OCI-LY7 (cell line): ENCODE data around the gene LRRC3C. TPM values are rescaled to one million over a fixed set of nuclear protein-coding genes. Genes with fewer than 3 reads are reported as not detected.
A peak's percentile ranks its signal among the peaks of the same experiment; 100 is the strongest.

ENCODE experiments used
- BruUV-seq: library from RNA; stranded (reverse); fragments of 400-500 nt; replicated peaks from 2 replicates; lab custom pipeline; 2021; lab: Mats Ljungman, UMichigan
- CTCF ChIA-PET: fragments of 300-600 bp; sonication (Branson Sonifier 250); formaldehyde crosslinking; loops from one replicate; lab custom pipeline; 2022; ENCODE audit warnings: antibody characterized with exemption; ENCODE audit not compliant: unreplicated experiment; lab: Charles Lee
- POLR2A ChIA-PET: fragments of 300-600 bp; sonication (Branson Sonifier 250); formaldehyde crosslinking; loops from one replicate; lab custom pipeline; 2022; ENCODE audit warnings: antibody characterized with exemption; lab: Charles Lee
- DNase-seq: peaks from one replicate; pipeline ENCODE4 v3.0.0-alpha.2; 2015; ENCODE audit warnings: low spot score
- H2AFZ ChIP-seq: fragments of 200-600 bp; sonication (generic), shearing (Covaris generic); 2 replicates; pipeline ENCODE4 v1.6.1; 2014; ENCODE audit warnings: mild to moderate bottlenecking, antibody characterized with exemption, low read length, moderate library complexity
- H3K27ac ChIP-seq: fragments of 200-600 bp; sonication (generic); 2 replicates; pipeline ENCODE4 v1.5.1; 2014; ENCODE audit warnings: mixed run types, low read depth, mild to moderate bottlenecking, moderate library complexity, low read length, inconsistent platforms; ENCODE audit not compliant: poor library complexity, severe bottlenecking
- H3K36me3 ChIP-seq: fragments of 200-600 bp; sonication (generic); 2 replicates; pipeline ENCODE4 v1.6.1; 2014; ENCODE audit warnings: mild to moderate bottlenecking, antibody characterized with exemption, low read length, moderate library complexity, mixed read lengths; ENCODE audit not compliant: insufficient read depth
- H3K4me1 ChIP-seq: fragments of 200-600 bp; sonication (generic); 2 replicates; pipeline ENCODE4 v1.5.1; 2014; ENCODE audit warnings: mild to moderate bottlenecking, low read length; ENCODE audit not compliant: insufficient read depth, poor library complexity, severe bottlenecking
- H3K4me2 ChIP-seq: fragments of 200-600 bp; sonication (generic); 2 replicates; pipeline ENCODE4 v1.6.1; 2014; ENCODE audit warnings: mild to moderate bottlenecking, low read length
- H3K4me3 ChIP-seq: fragments of 200-600 bp; sonication (generic); 2 replicates; pipeline ENCODE4 v1.5.1; 2014; ENCODE audit warnings: mild to moderate bottlenecking, low read depth, low read length; ENCODE audit not compliant: poor library complexity, severe bottlenecking
- H3K79me2 ChIP-seq: fragments of 200-600 bp; sonication (generic); 2 replicates; pipeline ENCODE4 v1.6.1; 2016; ENCODE audit warnings: low read depth, mild to moderate bottlenecking, low read length, moderate library complexity, mixed read lengths; ENCODE audit not compliant: insufficient read depth
- H3K9me2 ChIP-seq: fragments of 200-600 bp; sonication (generic); 2 replicates; pipeline ENCODE4 v1.6.1; 2016; ENCODE audit warnings: mild to moderate bottlenecking, low read length, mixed read lengths; ENCODE audit not compliant: insufficient read depth
- H3K9me3 ChIP-seq: fragments of 200-600 bp; sonication (generic); 2 replicates; pipeline ENCODE4 v1.6.1; 2014; ENCODE audit warnings: mild to moderate bottlenecking, mixed run types, low read length, mixed read lengths
- H4K20me1 ChIP-seq: fragments of 200-600 bp; sonication (generic); 2 replicates; pipeline ENCODE4 v1.6.1; 2014; ENCODE audit warnings: mild to moderate bottlenecking, antibody characterized with exemption, low read length, moderate library complexity, mixed read lengths; ENCODE audit not compliant: insufficient read depth
- EZH2phosphoT487 ChIP-seq: fragments of 200-600 bp; sonication (generic); IDR thresholded peaks from 2 replicates; pipeline ENCODE4 v1.6.1; 2018; ENCODE audit warnings: low read depth, borderline replicate concordance, mild to moderate bottlenecking, mixed run types, antibody characterized with exemption, low read length, moderate library complexity, mixed read lengths
- intact Hi-C: fragments of 100-400 bp; cut with micrococcal nuclease; formaldehyde crosslinking; loops from one replicate; pipeline ENCODE4 v1.10.0; 2022; ENCODE audit not compliant: unreplicated experiment
- total RNA-seq, 2 experiments: library from RNA; depleted of rRNA in 1 of 2; stranded (reverse); fragments of >200 nt in 1 of 2; shearing (Covaris generic) in 1 of 2; gene quantifications; 2 replicates each; pipeline ENCODE4 v1.2.3, GENCODE V29; 2014 to 2022
- TF ChIP-seq, protein P1 (sequence below): fragments of 200-600 bp; sonication (generic); conservative IDR thresholded peaks from 2 replicates; pipeline ENCODE4 v1.5.1; 2014; ENCODE audit warnings: mild to moderate bottlenecking, antibody characterized with exemption, low read length, moderate library complexity, mixed read lengths

LRRC3C gene
- total RNA-seq, 2 experiments from 2014 or later, result not detected

DNA sequence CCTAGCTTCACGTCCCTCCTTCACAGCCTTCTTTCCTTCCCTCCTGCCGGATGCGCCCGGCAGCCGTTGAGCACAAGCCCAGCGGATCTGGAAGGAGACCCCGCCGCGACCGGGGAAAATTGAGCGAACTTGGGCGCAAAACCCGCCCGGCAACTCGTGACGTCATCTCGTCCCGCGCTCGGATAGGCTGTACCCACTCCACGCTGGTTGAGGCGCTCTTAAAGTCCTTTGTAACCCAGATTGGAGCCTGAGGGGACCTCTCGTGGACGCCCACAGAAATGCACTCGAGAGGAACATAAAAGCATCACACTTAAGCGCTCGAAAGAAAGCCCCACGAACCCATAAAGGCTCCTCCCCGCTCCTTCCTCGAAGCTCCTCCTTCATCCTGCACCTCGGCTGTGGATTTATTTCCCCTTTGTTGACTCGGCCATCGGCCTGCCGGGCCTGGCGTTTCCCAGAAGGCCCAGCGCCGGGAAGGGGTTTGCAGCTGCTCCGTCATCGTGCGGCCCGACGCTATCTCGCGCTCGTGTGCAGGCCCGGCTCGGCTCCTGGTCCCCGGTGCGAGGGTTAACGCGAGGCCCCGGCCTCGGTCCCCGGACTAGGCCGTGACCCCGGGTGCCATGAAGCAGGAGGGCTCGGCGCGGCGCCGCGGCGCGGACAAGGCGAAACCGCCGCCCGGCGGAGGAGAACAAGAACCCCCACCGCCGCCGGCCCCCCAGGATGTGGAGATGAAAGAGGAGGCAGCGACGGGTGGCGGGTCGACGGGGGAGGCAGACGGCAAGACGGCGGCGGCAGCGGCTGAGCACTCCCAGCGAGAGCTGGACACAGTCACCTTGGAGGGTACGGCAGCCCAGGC, 53.0 kb downstream of the LRRC3C start, which contains the start of gene PSMD3:
Gene PSMD3 (plus strand): TSS at position 457 of the 856 bp plus-strand sequence. CDS start 164 bp downstream, at position 621.
- H3K27ac ChIP-seq, result peak within 1 kb of the TSS; percentile 64
- peaks cover 23% of the 10 kb centered on the region for H3K4me1 ChIP-seq
- H3K79me2 ChIP-seq, result peaks cover 30% of the 10 kb centered on the region
- no peaks in the 10 kb centered on the region for H3K9me2 ChIP-seq
- no TSS peak for BruUV-seq
- intact Hi-C loops, result loop anchor here (1.0 kb wide), 6 partner anchors 21 to 358 kb away; partner anchors contain the start of genes IKZF3, LRRC3C and ORMDL3
- no peaks in the 10 kb centered on the region for H3K9me3 ChIP-seq
- ChIA-PET POLR2A (interaction anchor here (0.7 to 1.8 kb wide), 6 partner anchors 11 to 251 kb away, joined by 3 to 7 read pairs (median 4); partner anchors contain the start of gene MED24), CTCF (no interaction called here)
- TF ChIP-seq, protein P1, sequence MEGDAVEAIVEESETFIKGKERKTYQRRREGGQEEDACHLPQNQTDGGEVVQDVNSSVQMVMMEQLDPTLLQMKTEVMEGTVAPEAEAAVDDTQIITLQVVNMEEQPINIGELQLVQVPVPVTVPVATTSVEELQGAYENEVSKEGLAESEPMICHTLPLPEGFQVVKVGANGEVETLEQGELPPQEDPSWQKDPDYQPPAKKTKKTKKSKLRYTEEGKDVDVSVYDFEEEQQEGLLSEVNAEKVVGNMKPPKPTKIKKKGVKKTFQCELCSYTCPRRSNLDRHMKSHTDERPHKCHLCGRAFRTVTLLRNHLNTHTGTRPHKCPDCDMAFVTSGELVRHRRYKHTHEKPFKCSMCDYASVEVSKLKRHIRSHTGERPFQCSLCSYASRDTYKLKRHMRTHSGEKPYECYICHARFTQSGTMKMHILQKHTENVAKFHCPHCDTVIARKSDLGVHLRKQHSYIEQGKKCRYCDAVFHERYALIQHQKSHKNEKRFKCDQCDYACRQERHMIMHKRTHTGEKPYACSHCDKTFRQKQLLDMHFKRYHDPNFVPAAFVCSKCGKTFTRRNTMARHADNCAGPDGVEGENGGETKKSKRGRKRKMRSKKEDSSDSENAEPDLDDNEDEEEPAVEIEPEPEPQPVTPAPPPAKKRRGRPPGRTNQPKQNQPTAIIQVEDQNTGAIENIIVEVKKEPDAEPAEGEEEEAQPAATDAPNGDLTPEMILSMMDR, result peak; percentile 79
- no peak for TF ChIP-seq EZH2phosphoT487
- H2AFZ ChIP-seq, result peak within 1 kb of the TSS; percentile 85
- peak within 1 kb of the TSS; percentile 96 for H3K4me3 ChIP-seq
- H3K4me2 ChIP-seq, result peak within 1 kb of the TSS; percentile 93
- DNase-seq, result peak; percentile 100
- peaks cover 34% of the 10 kb centered on the region for H3K36me3 ChIP-seq
- H4K20me1 ChIP-seq, result peaks cover 22% of the 10 kb centered on the region; the same call in 1 of the 2 replicates

DNA sequence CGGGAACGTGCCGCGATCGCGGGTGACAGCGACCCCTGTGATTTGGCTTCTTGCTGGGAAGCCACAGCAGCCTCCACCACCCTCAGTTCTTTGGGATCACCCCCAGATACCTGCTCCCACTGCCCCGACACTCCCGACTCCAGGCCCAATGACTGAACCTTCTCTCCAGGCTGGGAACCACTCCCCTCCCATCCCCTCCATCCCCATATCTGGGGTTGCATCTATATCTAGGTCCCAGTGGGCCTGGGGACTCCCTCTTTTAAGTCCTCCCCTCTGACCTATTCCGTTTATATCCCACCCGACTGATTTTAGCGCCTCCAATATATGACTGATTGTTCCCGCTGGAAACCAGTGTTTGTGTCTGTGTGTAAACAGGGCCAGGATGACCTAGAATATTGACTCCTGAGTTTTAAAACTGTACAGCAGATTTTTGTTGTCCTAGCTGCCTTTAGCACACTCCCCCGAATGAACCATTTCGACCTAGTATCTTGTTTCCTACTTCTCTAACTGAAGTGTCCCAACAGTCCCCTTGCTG, 53.7 kb downstream of the LRRC3C start:
- ChIA-PET CTCF (no interaction called here), POLR2A (interaction anchor here (0.9 kb wide), 1 partner anchor 251 kb away, joined by 4 read pairs; no protein-coding TSS in a partner anchor)
- Histone ChIP-seq H3K4me2 (peak overlapping the region; percentile 93), H3K27ac (peak overlapping the region; percentile 64), H3K79me2 (peaks cover 30% of the 10 kb centered on the region), H2AFZ (no peak overlapping the region), H3K9me2 (no peaks in the 10 kb centered on the region), H3K36me3 (peaks cover 41% of the 10 kb centered on the region), H3K9me3 (no peaks in the 10 kb centered on the region), H3K4me3 (peak overlapping the region; percentile 96), H3K4me1 (peaks cover 23% of the 10 kb centered on the region), H4K20me1 (peaks cover 22% of the 10 kb centered on the region; the same call in 1 of the 2 replicates)
- TF ChIP-seq, protein P1, result no peak
- no peak for TF ChIP-seq EZH2phosphoT487
- no TSS peak for BruUV-seq
- DNase-seq, result no peak
- intact Hi-C loops, result no loop called here
